Caco-2 (cell line): ENCODE measurements around the gene GTF2I. TPM values are rescaled to one million over a fixed set of nuclear protein-coding genes. Genes with fewer than 3 reads are reported as not detected.

Experiments used
- BruUV-seq: library from RNA; stranded (reverse); fragments of 400-500 nt; replicated peaks from 2 replicates; lab custom pipeline; 2021; lab: Mats Ljungman, UMichigan
- CTCF ChIA-PET: fragments of 300-600 bp; sonication (Branson Sonifier 250); formaldehyde crosslinking; loops from one replicate; lab custom pipeline; 2022; ENCODE audit warnings: antibody characterized with exemption; lab: Charles Lee
- POLR2A ChIA-PET: fragments of 300-600 bp; sonication (Branson Sonifier 250); formaldehyde crosslinking; loops from one replicate; lab custom pipeline; 2022; ENCODE audit warnings: antibody characterized with exemption; lab: Charles Lee
- DNase-seq, 2 experiments: peaks; one replicate each; pipeline versions ENCODE4 v3.0.0 to v3.0.0-alpha.2; 2020 to 2022
- H3K27me3 ChIP-seq: replicated peaks from 2 replicates; pipeline ENCODE4 v1.6.0; 2011; ENCODE audit warnings: low read length; ENCODE audit not compliant: control insufficient read depth, insufficient read depth
- H3K36me3 ChIP-seq: 2 replicates; pipeline ENCODE4 v1.5.1; 2011; ENCODE audit warnings: low read length; ENCODE audit not compliant: control insufficient read depth, insufficient read depth
- H3K4me1 ChIP-seq: fragments of 250-450 bp; sonication (Bioruptor Pico); 2 replicates; pipeline ENCODE4 v1.5.1; 2020; ENCODE audit warnings: mild to moderate bottlenecking
- H3K4me3 ChIP-seq: 2 replicates; pipeline ENCODE4 v1.5.1; 2011; ENCODE audit warnings: low read depth, mild to moderate bottlenecking, control low read depth, low read length
- H3K9me3 ChIP-seq: fragments of 250-450 bp; sonication (Bioruptor Pico); 2 replicates; pipeline ENCODE4 v1.5.1; 2020; ENCODE audit warnings: mild to moderate bottlenecking, moderate library complexity
- H3K27ac Mint-ChIP-seq: one replicate; pipeline ENCODE4 v1.8.0; 2022; ENCODE audit warnings: mixed read lengths; ENCODE audit not compliant: unreplicated experiment
- H3K27me3 Mint-ChIP-seq: one replicate; pipeline ENCODE4 v1.8.0; 2022; ENCODE audit warnings: mixed read lengths; ENCODE audit not compliant: insufficient read depth, unreplicated experiment
- H3K36me3 Mint-ChIP-seq: one replicate; pipeline ENCODE4 v1.8.0; 2022; ENCODE audit warnings: mild to moderate bottlenecking, mixed read lengths; ENCODE audit not compliant: insufficient read depth, unreplicated experiment
- H3K4me1 Mint-ChIP-seq: one replicate; pipeline ENCODE4 v1.8.0; 2022; ENCODE audit warnings: low read depth, mixed read lengths; ENCODE audit not compliant: unreplicated experiment
- H3K4me3 Mint-ChIP-seq: one replicate; pipeline ENCODE4 v1.8.0; 2022; ENCODE audit warnings: mild to moderate bottlenecking, moderate library complexity, mixed read lengths; ENCODE audit not compliant: unreplicated experiment
- H3K9me3 Mint-ChIP-seq: one replicate; pipeline ENCODE4 v1.8.0; 2022; ENCODE audit warnings: mixed read lengths; ENCODE audit not compliant: unreplicated experiment
- CTCF ChIP-seq, 2 experiments: fragments of 200-600 bp in 1 of 2; IDR thresholded peaks; 1 replicate in 1 of 2; 2 replicates in 1 of 2; pipeline versions ENCODE4 v1.5.1 to v1.8.0; 2011 to 2022; ENCODE audit warnings: antibody characterized with exemption in 1 of 2, control low read depth in 1 of 2, inconsistent platforms in 1 of 2, low read depth in 1 of 2, low read length in 1 of 2, mild to moderate bottlenecking in 1 of 2, moderate library complexity in 1 of 2; ENCODE audit not compliant: insufficient read depth in 1 of 2, severe bottlenecking in 1 of 2, unreplicated experiment in 1 of 2
- intact Hi-C: fragments of 100-400 bp; cut with micrococcal nuclease; formaldehyde crosslinking; loops from one replicate; pipeline ENCODE4 v1.10.0; 2022; ENCODE audit not compliant: unreplicated experiment
- total RNA-seq: library from RNA; stranded (reverse); gene quantifications from 2 replicates; pipeline ENCODE4 v1.2.3, GENCODE V29; 2022

GTF2I gene
- total RNA-seq, 1 experiment from 2014 or later = 252 TPM

- H3K36me3 Mint-ChIP-seq = peaks cover 10% of the 10 kb centered on the region
- Histone ChIP-seq H3K27me3 (no peaks in the 10 kb centered on the region), H3K9me3 (no peaks in the 10 kb centered on the region), H3K36me3 (no peaks in the 10 kb centered on the region), H3K4me1 (peaks cover 1% of the 10 kb centered on the region; the same call in 1 of the 2 replicates), H3K4me3 (no peak overlapping the region)
- no peaks in the 10 kb centered on the region for H3K27me3 Mint-ChIP-seq
- POLR2A ChIA-PET = no interaction called here
- no peaks in the 10 kb centered on the region for H3K9me3 Mint-ChIP-seq
- BruUV-seq = no TSS peak
- H3K4me1 Mint-ChIP-seq = peaks cover 8% of the 10 kb centered on the region
- DNase-seq = no peak
- TF ChIP-seq CTCF (IDR thresholded peaks at IDR 0.05; ENCODE audit: insufficient read depth in 1 of 2, low read depth in 1 of 2, low read length in 1 of 2, severe bottlenecking in 1 of 2, unreplicated experiment in 1 of 2) = no peak
- CTCF ChIA-PET = no interaction called here
- H3K4me3 Mint-ChIP-seq = no peak overlapping the region
- no peak overlapping the region for H3K27ac Mint-ChIP-seq
- intact Hi-C loops = no loop called here
These were observed 41.4 kb upstream of the GTF2I start for GRCh38 chr7:74615933-74616780.

GRCh38 chr7:74617180-74617744, 40.3 kb upstream of the GTF2I start:
- BruUV-seq = no TSS peak
- no peak overlapping the region for H3K4me3 ChIP-seq
- no peaks in the 10 kb centered on the region for H3K36me3 ChIP-seq
- no peak for DNase-seq
- Mint-ChIP-seq H3K9me3 (no peaks in the 10 kb centered on the region), H3K27me3 (no peaks in the 10 kb centered on the region), H3K27ac (no peak overlapping the region), H3K4me1 (peaks cover 5% of the 10 kb centered on the region), H3K4me3 (no peak overlapping the region), H3K36me3 (peaks cover 3% of the 10 kb centered on the region)
- no peak for TF ChIP-seq CTCF (IDR thresholded peaks at IDR 0.05; ENCODE audit: insufficient read depth in 1 of 2, low read depth in 1 of 2, low read length in 1 of 2, severe bottlenecking in 1 of 2, unreplicated experiment in 1 of 2)
- no peaks in the 10 kb centered on the region for H3K4me1 ChIP-seq
- H3K9me3 ChIP-seq = no peaks in the 10 kb centered on the region
- no peaks in the 10 kb centered on the region for H3K27me3 ChIP-seq
- POLR2A ChIA-PET = interaction anchor here (0.6 kb wide), 1 partner anchor 273 kb away, joined by 6 read pairs; no protein-coding TSS in a partner anchor
- CTCF ChIA-PET = interaction anchor here (0.7 kb wide), 1 partner anchor 193 kb away, joined by 3 read pairs; no protein-coding TSS in a partner anchor
- intact Hi-C loops = no loop called here

GRCh38 chr7:74619235-74619860, 38.2 kb upstream of the GTF2I start:
- intact Hi-C loops = no loop called here
- BruUV-seq = no TSS peak
- Mint-ChIP-seq H3K27me3 (no peaks in the 10 kb centered on the region), H3K4me3 (no peak overlapping the region), H3K9me3 (no peaks in the 10 kb centered on the region), H3K4me1 (no peaks in the 10 kb centered on the region), H3K27ac (no peak overlapping the region), H3K36me3 (no peaks in the 10 kb centered on the region)
- no peak overlapping the region for H3K4me3 ChIP-seq
- no peak for TF ChIP-seq CTCF (IDR thresholded peaks at IDR 0.05; ENCODE audit: insufficient read depth in 1 of 2, low read depth in 1 of 2, low read length in 1 of 2, severe bottlenecking in 1 of 2, unreplicated experiment in 1 of 2)
- no peak for DNase-seq
- CTCF ChIA-PET = interaction anchor here (0.6 kb wide), 2 partner anchors 38 kb away, joined by 5 read pairs; partner anchors contain the start of gene GTF2I
- POLR2A ChIA-PET = no interaction called here
- H3K9me3 ChIP-seq = no peaks in the 10 kb centered on the region
- H3K36me3 ChIP-seq = no peaks in the 10 kb centered on the region
- no peaks in the 10 kb centered on the region for H3K27me3 ChIP-seq
- H3K4me1 ChIP-seq = no peaks in the 10 kb centered on the region
